ENCODE measurements around the gene ZCCHC17.

The ZCCHC17 gene

GRCh38 chr1:31344503-31344902 lies 47.7 kb downstream of the ZCCHC17 start:
- no peak overlapping the region for H2BK15ac ChIP-seq (ENCODE audit: low read length)
- H2BK120ac ChIP-seq (ENCODE audit: low read depth, low read length) = no peak overlapping the region
- DNase-seq (ENCODE audit: low spot score) = no peak
- H4K91ac ChIP-seq (ENCODE audit: low read depth, low read length, poor library complexity) = no peak overlapping the region
- H2AFZ ChIP-seq (ENCODE audit: low read length) = no peak overlapping the region
- H2BK5ac ChIP-seq (ENCODE audit: low read length) = no peak overlapping the region
- no peak overlapping the region for H3K4me2 ChIP-seq (ENCODE audit: insufficient read depth, low read length, poor library complexity, severe bottlenecking)
- WGBS, 2 donors (ENCODE audit: extremely low coverage in 2 of 2, insufficient read length in 2 of 2, insufficient replicate concordance in 1 of 2) = no CpG with 5 or more reads among the region's 1 CpG
- no peaks in the 10 kb centered on the region for H3K79me1 ChIP-seq (ENCODE audit: low read depth, low read length)
- H3K4ac ChIP-seq (ENCODE audit: low read length) = no peak overlapping the region
- no peak overlapping the region for H3K27ac ChIP-seq (replicated peaks; ENCODE audit: low read length)
- no peak overlapping the region for H2AK5ac ChIP-seq (ENCODE audit: low read depth, low read length)
- no peaks in the 10 kb centered on the region for H3K4me1 ChIP-seq (ENCODE audit: control insufficient read depth in 2 of 2, insufficient read depth in 1 of 2, low read depth in 1 of 2, low read length in 2 of 2)
- H3K14ac ChIP-seq (ENCODE audit: low read length) = no peak overlapping the region
- no peak overlapping the region for H3K23ac ChIP-seq (ENCODE audit: low read depth, low read length, poor library complexity)
- no peaks in the 10 kb centered on the region for H3K27me3 ChIP-seq (ENCODE audit: control insufficient read depth in 3 of 3, insufficient read depth in 3 of 3, low read depth in 1 of 3, low read length in 3 of 3)
- no peak overlapping the region for H3K9ac ChIP-seq (ENCODE audit: low read depth, low read length, poor library complexity)
- H4K8ac ChIP-seq (ENCODE audit: low read depth, low read length) = no peak overlapping the region
- H3K9me3 ChIP-seq (replicated peaks in 1 of 2; ENCODE audit: control insufficient read depth in 2 of 2, insufficient read depth in 1 of 2, low read depth in 1 of 2, low read length in 2 of 2) = no peaks in the 10 kb centered on the region
- H3K4me3 ChIP-seq (ENCODE audit: low read length in 2 of 2) = no peak overlapping the region
- peaks cover 4 to 50% of the 10 kb centered on the region in 2 donors for H3K36me3 ChIP-seq (replicated peaks in 1 of 2; ENCODE audit: control insufficient read depth in 2 of 2, insufficient read depth in 2 of 2, low read length in 2 of 2)
- H2BK12ac ChIP-seq (ENCODE audit: low read length) = no peak overlapping the region
- no peak overlapping the region for H3K18ac ChIP-seq (ENCODE audit: low read length)

DNA sequence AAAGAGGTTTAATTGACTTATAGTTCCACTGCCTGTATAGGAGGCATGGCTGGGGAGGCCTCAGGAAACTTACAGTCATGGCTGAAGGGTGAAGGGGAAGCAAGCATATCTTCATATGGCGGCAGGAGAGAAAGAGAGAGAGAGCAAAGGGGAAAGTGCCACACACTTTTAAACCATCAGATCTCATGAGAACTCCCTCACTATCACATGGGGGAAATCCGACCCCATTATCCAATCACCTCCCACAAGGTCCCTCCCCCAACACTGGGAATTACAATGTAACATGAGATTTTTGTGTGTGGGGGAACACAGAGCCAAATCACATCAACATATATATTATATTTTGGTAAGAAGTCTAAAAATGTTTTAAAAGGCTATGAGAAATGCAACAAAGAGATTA lies 48.8 kb downstream of the ZCCHC17 start:
- no CpG with 5 or more reads among the region's 2 CpGs for WGBS, 2 donors (ENCODE audit: extremely low coverage in 2 of 2, insufficient read length in 2 of 2, insufficient replicate concordance in 1 of 2)
- Histone ChIP-seq H3K36me3 (replicated peaks in 1 of 2; ENCODE audit: control insufficient read depth in 2 of 2, insufficient read depth in 2 of 2, low read length in 2 of 2) (peaks cover 4 to 54% of the 10 kb centered on the region in 2 donors), H2BK120ac (ENCODE audit: low read depth, low read length) (no peak overlapping the region), H3K9ac (ENCODE audit: low read depth, low read length, poor library complexity) (no peak overlapping the region), H3K14ac (ENCODE audit: low read length) (no peak overlapping the region), H3K9me3 (replicated peaks in 1 of 2; ENCODE audit: control insufficient read depth in 2 of 2, insufficient read depth in 1 of 2, low read depth in 1 of 2, low read length in 2 of 2) (no peaks in the 10 kb centered on the region), H2AFZ (ENCODE audit: low read length) (no peak overlapping the region), H2BK5ac (ENCODE audit: low read length) (no peak overlapping the region), H3K4me3 (ENCODE audit: low read length in 2 of 2) (no peak overlapping the region), H2BK15ac (ENCODE audit: low read length) (no peak overlapping the region), H3K18ac (ENCODE audit: low read length) (no peak overlapping the region), H3K27ac (replicated peaks; ENCODE audit: low read length) (no peak overlapping the region), H2AK5ac (ENCODE audit: low read depth, low read length) (no peak overlapping the region), H3K23ac (ENCODE audit: low read depth, low read length, poor library complexity) (no peak overlapping the region), H3K4me1 (ENCODE audit: control insufficient read depth in 2 of 2, insufficient read depth in 1 of 2, low read depth in 1 of 2, low read length in 2 of 2) (no peaks in the 10 kb centered on the region), H3K79me1 (ENCODE audit: low read depth, low read length) (no peaks in the 10 kb centered on the region), H4K91ac (ENCODE audit: low read depth, low read length, poor library complexity) (no peak overlapping the region), H3K27me3 (ENCODE audit: control insufficient read depth in 3 of 3, insufficient read depth in 3 of 3, low read depth in 1 of 3, low read length in 3 of 3) (no peaks in the 10 kb centered on the region), H3K4ac (ENCODE audit: low read length) (no peak overlapping the region), H2BK12ac (ENCODE audit: low read length) (no peak overlapping the region), H4K8ac (ENCODE audit: low read depth, low read length) (no peak overlapping the region), H3K4me2 (ENCODE audit: insufficient read depth, low read length, poor library complexity, severe bottlenecking) (no peak overlapping the region)
- no peak for DNase-seq (ENCODE audit: low spot score)

- no peak overlapping the region for H2BK12ac ChIP-seq (ENCODE audit: low read length)
- H4K91ac ChIP-seq (ENCODE audit: low read depth, low read length, poor library complexity) = no peak overlapping the region
- no peak overlapping the region for H3K18ac ChIP-seq (ENCODE audit: low read length)
- no peak overlapping the region for H3K27ac ChIP-seq (replicated peaks; ENCODE audit: low read length)
- no peaks in the 10 kb centered on the region for H3K27me3 ChIP-seq (ENCODE audit: control insufficient read depth in 3 of 3, insufficient read depth in 3 of 3, low read depth in 1 of 3, low read length in 3 of 3)
- no peak overlapping the region for H3K4me3 ChIP-seq (ENCODE audit: low read length in 2 of 2)
- no peak overlapping the region for H3K4me2 ChIP-seq (ENCODE audit: insufficient read depth, low read length, poor library complexity, severe bottlenecking)
- no peak overlapping the region for H3K14ac ChIP-seq (ENCODE audit: low read length)
- no peak overlapping the region for H2BK120ac ChIP-seq (ENCODE audit: low read depth, low read length)
- no peak for DNase-seq (ENCODE audit: low spot score)
- no peaks in the 10 kb centered on the region for H3K9me3 ChIP-seq (replicated peaks in 1 of 2; ENCODE audit: control insufficient read depth in 2 of 2, insufficient read depth in 1 of 2, low read depth in 1 of 2, low read length in 2 of 2)
- H3K4ac ChIP-seq (ENCODE audit: low read length) = no peak overlapping the region
- no peak overlapping the region for H2AFZ ChIP-seq (ENCODE audit: low read length)
- no peak overlapping the region for H2BK15ac ChIP-seq (ENCODE audit: low read length)
- H2BK5ac ChIP-seq (ENCODE audit: low read length) = no peak overlapping the region
- H3K23ac ChIP-seq (ENCODE audit: low read depth, low read length, poor library complexity) = no peak overlapping the region
- no peak overlapping the region for H4K8ac ChIP-seq (ENCODE audit: low read depth, low read length)
- no peak overlapping the region for H3K9ac ChIP-seq (ENCODE audit: low read depth, low read length, poor library complexity)
- H3K4me1 ChIP-seq (ENCODE audit: control insufficient read depth in 2 of 2, insufficient read depth in 1 of 2, low read depth in 1 of 2, low read length in 2 of 2) = no peaks in the 10 kb centered on the region
- no peak overlapping the region for H2AK5ac ChIP-seq (ENCODE audit: low read depth, low read length)
- H3K36me3 ChIP-seq (replicated peaks in 1 of 2; ENCODE audit: control insufficient read depth in 2 of 2, insufficient read depth in 2 of 2, low read length in 2 of 2) = peaks cover 8 to 65% of the 10 kb centered on the region in 2 donors
- no peaks in the 10 kb centered on the region for H3K79me1 ChIP-seq (ENCODE audit: low read depth, low read length)
Observed at GRCh38 chr1:31346785-31347184, 50.0 kb downstream of the ZCCHC17 start.

DNA sequence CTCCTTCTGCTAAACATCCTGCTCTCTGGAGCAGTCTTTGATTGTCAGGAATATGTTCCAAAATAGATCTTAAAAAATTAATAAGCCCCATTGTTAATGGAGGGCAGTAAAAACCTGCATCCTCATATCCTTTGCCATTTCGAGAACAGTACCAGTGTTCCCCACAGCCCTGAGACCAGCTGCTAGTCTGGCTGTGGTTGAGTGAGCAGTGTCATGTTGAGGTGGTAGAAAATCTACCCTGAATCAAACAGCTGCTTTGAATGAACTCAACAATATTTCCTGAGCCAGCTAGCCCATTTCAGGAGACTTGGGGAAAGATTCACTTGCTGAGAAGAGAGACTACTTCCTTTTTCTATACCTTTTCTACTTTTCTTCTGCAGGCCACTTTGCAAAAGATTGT lies 51.6 kb downstream of the ZCCHC17 start:
- peaks cover 8 to 82% of the 10 kb centered on the region in 2 donors for H3K36me3 ChIP-seq (replicated peaks in 1 of 2; ENCODE audit: control insufficient read depth in 2 of 2, insufficient read depth in 2 of 2, low read length in 2 of 2)
- DNase-seq (ENCODE audit: low spot score) = no peak
- H3K4me3 ChIP-seq (ENCODE audit: low read length in 2 of 2) = no peak overlapping the region
- WGBS, 2 donors (ENCODE audit: extremely low coverage in 2 of 2, insufficient read length in 2 of 2, insufficient replicate concordance in 1 of 2) = no CpG with 5 or more reads among the region's 1 CpG
- H3K9me3 ChIP-seq (replicated peaks in 1 of 2; ENCODE audit: control insufficient read depth in 2 of 2, insufficient read depth in 1 of 2, low read depth in 1 of 2, low read length in 2 of 2) = no peaks in the 10 kb centered on the region
- no peak overlapping the region for H3K23ac ChIP-seq (ENCODE audit: low read depth, low read length, poor library complexity)
- no peak overlapping the region for H3K14ac ChIP-seq (ENCODE audit: low read length)
- H3K4me2 ChIP-seq (ENCODE audit: insufficient read depth, low read length, poor library complexity, severe bottlenecking) = no peak overlapping the region
- H4K8ac ChIP-seq (ENCODE audit: low read depth, low read length) = no peak overlapping the region
- H3K9ac ChIP-seq (ENCODE audit: low read depth, low read length, poor library complexity) = no peak overlapping the region
- H3K27me3 ChIP-seq (ENCODE audit: control insufficient read depth in 3 of 3, insufficient read depth in 3 of 3, low read depth in 1 of 3, low read length in 3 of 3) = no peaks in the 10 kb centered on the region
- no peak overlapping the region for H2BK5ac ChIP-seq (ENCODE audit: low read length)
- H3K79me1 ChIP-seq (ENCODE audit: low read depth, low read length) = no peaks in the 10 kb centered on the region
- H4K91ac ChIP-seq (ENCODE audit: low read depth, low read length, poor library complexity) = no peak overlapping the region
- no peak overlapping the region for H2BK15ac ChIP-seq (ENCODE audit: low read length)
- no peak overlapping the region for H2BK12ac ChIP-seq (ENCODE audit: low read length)
- no peak overlapping the region for H2AFZ ChIP-seq (ENCODE audit: low read length)
- H3K4me1 ChIP-seq (ENCODE audit: control insufficient read depth in 2 of 2, insufficient read depth in 1 of 2, low read depth in 1 of 2, low read length in 2 of 2) = no peaks in the 10 kb centered on the region
- H2AK5ac ChIP-seq (ENCODE audit: low read depth, low read length) = no peak overlapping the region
- H2BK120ac ChIP-seq (ENCODE audit: low read depth, low read length) = no peak overlapping the region
- no peak overlapping the region for H3K4ac ChIP-seq (ENCODE audit: low read length)
- H3K27ac ChIP-seq (replicated peaks; ENCODE audit: low read length) = no peak overlapping the region
- no peak overlapping the region for H3K18ac ChIP-seq (ENCODE audit: low read length)
